CD4-positive, alpha-beta T cell treated with Interleukin-4 for 1 hour (primary cell): ENCODE results near the gene CD300LG.
"Not testable (repeated sequence)": the region's sequence is repeated elsewhere in the genome, so short reads cannot be mapped to it uniquely, and the experiment has no call there.

Experiments used
- DNase-seq, 2 donors: peaks; one replicate each; pipeline ENCODE4 v3.0.0-alpha.2; 2020 to 2022

The CD300LG gene

DNA sequence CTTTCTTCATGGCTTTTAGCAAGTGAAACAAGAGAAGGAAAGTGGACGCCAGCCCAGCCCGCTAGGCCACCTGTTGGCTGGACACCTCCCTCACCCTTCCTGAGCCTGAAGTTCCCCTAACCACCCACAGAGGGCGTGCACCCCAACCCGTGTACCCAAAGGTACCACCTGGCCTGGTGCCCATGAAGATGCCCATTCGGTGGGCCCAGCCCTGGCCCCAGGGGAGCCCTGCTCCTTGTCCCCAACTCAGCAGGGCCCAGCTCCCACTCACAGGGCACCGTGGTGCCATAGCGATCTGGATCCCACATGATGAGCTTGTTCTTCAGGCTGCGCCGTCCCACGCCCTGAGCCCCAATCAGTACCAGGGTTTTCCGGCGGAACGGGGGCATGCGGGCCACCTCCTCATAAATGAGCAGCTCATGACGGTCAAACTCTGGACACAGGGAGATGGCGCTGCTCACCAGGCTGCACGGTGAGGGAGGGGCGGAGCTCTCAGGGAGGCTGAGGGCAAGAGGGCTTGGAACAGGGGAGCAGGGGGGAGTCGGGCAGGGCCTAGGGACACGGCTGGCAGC is 33.5 kb downstream of the CD300LG start:
- DNase-seq = peak; percentile 33 to 50

DNA sequence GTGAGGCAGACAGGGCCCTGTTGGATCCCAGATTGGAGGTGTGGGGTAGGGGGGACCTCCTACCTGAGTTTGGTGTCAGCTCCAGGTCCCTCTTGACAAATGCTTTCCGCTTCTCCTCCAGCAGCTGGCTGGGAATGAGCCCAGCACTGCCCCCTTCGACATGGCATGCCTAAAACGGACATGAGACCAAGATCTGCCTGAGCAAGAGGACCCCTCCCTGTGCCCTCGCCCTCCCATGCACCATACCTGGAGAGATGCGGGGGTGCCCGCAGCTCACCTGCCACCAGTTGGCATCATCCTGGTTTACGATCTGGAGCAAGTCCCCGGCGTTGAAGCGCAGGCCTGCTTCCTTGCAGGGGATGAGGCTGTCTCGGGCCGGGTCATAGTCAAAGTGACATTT is 34.2 kb downstream of the CD300LG start:
- no peak for DNase-seq

DNA sequence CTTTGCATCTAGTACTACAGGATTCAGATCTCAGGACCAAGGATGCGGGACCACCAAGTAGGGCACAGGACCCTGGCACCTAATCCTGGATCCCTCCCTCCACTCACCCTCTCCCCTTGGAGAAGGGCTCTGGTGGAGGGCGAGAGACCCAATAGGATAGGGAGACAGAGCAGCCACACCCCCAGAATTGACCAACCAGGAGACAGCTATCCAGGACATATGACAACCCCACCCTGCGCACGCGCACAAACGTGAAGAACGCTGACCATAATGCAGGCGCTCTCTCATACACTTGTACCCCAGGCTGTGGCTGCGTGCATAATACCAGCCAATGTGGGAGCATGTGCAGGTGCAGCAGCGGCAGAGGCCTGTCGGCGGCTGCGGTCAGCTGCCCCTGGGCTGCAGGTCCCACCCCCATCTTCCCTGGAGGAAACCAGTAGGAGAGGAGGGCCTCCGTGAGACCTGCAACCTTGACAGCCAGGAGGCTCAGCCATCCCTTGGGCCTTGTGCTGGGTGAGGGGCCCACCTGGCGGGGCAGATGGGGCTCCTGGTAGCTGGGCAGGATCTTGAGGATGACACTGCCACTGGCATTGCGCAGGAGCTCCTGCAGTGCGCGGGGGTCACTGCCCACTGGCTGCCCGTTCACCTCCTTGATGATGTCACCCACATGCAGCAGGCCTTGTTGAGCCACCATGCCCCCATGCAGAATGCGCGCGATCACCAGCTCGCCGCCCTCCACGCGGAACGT is 35.0 kb downstream of the CD300LG start:
- no peak for DNase-seq

DNA sequence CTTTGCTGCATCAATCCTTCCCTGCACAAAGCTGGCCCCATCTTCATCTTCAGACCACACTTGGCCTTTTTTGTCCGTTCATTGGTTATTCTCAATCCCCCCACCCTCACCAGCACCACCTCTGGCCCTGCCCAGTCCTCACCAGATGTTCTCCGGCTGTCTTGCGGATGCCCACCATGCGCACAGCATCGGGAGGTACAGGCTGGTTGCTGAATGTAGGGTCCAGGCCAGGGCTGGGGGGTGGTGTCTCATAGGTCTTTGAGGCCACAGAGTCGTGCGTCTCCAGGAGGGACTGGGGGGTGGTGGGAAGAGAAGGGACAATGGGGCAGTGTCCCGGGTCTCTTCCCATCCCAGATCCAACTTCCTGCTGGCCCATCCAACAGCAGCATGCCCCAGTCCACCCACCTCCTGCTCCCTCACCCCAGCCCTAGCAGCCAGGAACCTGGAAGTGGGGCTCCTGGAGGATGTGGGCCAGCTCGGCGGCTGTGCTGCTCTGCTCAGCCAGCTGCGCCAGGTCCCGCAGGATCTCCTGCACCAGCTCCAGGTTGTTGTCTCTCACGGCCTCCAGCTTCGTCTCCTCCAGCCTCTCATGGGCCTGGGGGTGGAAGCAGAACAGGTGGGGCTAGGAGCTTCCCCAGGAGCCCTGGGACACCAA is 35.9 kb downstream of the CD300LG start:
- DNase-seq = no peak

DNA sequence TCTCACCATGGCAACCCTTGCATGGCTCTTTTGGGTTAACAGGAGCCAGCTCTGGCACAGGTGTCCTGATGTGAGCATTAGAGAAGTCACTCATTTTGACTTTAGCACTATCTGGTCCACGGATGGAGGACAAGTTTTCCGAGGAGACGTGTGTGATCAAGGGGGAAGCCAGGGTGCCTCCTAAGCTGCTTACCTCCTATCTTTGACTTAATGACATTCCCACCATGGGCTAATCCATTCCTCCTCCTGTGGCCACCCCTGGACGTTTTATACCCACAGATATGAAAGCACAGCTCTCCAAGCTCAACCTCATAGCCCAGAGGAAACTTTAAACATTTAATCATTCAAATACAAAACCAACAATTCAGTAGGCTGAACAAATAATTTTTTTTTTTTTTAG is 41.6 kb downstream of the CD300LG start:
- DNase-seq = no peak

DNA sequence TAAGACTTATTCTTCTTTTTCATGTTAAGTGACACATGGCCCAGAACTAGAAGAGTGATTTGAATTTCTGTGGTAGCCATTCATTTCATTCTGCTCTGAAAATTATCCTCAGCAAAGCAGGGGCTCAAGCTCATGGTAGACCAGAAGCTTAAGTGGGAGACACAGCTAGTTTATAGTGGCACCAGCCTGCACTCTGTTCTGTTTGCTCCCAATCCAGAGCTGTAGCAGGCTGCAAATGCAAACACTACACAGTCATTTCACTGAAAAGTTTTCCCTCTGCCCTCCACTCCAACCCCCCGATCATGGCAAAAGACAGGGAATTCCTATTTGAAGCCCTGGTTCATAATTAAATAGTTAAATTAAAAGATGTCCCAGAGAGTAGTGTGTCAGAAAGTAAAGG is 43.3 kb downstream of the CD300LG start:
- DNase-seq = no peak

DNA sequence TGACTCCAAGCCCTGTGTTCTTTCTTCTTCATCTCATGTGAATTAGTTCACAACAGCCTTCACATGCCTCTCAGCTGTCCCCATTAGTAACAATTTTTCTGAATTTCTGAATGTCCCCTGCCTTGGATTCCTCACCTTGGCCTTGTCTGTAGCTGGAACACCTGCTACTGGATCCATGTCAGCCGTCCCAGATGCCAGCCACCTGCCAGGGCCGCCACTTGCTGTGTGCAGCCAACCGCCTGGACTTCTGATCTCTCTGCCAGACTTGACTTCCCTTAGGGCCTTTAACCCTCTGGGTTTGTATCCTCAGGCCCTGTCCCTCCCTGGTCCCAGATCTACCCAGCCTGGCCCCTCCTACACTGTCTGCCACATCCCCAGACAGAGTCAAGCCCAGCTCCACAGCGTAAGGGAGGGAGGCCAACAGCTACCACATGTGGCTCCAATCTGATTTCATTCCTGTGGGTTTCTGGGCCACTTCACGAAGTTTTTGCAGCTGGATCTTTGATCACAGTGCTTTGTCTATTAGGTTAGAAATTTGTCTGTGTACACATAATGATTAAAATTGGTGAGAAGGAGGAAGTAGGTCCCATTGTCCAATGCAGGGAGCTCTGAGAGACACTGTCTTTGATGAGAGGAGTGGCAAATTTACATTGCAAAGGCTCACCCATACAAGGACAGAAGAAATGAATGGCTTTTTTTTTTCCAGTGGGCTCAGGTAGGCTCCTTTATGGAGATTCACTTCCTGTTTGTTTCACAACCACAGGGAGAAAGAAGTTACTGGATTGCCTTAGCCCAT is 45.1 kb downstream of the CD300LG start:
- DNase-seq = no peak

DNA sequence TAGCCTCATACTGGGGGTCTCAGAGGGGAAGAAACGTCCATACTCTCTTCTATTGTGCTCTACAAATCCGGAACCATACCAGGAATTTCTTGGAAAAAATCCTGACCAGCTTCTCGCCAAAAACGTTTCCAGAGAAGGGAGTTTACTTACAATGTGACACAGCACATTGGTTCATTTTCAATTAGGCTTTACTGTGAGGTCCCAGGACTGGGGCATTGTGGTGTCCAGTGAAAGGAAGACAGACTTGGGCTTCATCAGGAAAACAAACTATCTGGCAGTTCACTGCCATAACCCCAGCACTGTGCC is 45.6 kb downstream of the CD300LG start:
- DNase-seq = no peak

DNA sequence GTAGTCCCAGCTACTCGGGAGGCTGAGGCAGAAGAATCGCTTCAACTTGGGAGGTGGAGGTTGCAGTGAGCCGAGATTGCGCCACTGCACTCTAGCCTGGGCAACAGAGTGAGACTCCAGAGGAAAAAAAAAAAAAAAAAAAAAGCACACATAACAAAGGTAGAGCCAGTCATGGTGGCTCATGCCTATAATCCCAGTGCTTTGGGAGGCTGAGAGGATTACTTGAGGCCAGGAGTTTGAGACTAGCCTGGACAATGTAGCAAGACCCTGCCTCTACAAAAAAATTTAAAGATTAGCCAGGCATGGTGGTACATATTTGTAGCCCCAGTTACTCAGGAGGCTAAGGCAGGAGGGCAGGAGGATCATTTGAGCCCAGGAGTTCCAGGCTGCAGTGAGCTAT is 47.5 kb downstream of the CD300LG start:
- not testable (repeated sequence) for DNase-seq

DNA sequence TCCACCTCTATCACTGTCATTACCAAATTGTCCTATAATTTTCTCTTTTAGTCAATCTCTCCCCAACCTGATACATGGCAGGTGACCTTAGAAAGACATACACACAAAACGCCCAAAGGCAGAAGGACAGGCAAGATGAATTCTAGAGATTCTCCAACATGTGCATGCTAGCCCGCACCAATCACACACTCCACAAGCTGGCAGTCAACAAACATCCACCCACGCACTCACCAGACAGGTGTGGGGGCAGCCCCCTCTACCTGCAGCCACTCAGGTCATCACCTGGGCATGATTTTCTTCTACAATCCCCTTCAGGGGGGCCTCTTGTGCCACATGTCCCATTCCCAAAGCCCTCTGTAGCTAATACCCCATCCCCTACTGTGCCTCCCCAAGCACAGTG is 50.9 kb downstream of the CD300LG start:
- no peak for DNase-seq

DNA sequence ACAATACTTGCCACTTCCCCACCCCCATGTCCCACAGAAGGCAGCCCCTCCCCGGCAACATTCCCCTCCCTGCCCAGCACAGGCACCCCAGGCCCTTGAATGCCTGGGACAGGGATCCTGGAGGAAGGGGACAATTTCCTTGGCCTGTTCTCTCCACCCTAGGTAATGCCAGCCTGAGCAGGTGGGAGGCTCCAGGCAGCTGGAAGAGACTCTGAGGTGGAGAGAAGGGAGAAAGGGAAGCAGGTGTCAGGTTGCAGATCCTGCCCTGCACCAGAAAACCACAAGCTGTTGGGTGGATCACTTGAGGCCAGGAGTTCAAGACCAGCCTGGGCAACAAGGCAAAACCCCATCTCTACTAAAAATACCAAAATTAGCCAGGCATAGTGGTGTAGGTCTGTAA is 51.5 kb downstream of the CD300LG start:
- no peak for DNase-seq

DNA sequence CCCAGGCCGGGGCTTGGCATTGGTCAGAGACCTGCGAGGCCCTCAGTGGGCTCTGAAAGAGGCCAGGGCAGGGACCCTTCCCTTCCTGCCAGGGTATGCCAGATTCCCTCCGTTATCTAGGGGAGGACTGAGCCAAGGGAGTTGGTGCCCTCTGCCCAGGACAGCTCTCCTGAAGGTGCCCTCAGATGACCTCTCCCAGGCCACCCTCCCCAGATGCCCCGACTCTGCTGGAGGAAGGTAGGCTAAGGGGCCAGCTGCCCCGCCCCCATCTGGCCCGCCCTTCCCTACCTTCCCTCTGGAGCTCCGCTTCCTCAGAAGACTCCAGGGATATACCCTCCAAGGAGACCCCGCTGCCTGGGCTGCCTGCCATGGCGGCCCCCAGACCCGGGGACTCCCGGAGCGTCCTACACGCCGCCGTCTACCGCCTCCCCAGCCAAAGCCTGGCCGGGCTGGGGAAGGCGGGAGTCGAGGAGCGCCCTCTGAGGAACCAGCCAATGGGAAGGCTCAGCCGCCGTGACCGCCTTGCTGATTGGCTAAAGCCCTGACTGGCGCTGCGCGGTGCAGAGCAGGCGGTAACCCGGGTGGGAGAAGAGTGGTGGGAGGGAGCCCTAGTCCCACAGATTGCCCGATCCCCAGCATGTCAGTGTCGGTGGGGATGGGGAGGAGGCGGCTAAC is 53.3 kb downstream of the CD300LG start:
- peak; percentile 85 to 86 for DNase-seq

DNA sequence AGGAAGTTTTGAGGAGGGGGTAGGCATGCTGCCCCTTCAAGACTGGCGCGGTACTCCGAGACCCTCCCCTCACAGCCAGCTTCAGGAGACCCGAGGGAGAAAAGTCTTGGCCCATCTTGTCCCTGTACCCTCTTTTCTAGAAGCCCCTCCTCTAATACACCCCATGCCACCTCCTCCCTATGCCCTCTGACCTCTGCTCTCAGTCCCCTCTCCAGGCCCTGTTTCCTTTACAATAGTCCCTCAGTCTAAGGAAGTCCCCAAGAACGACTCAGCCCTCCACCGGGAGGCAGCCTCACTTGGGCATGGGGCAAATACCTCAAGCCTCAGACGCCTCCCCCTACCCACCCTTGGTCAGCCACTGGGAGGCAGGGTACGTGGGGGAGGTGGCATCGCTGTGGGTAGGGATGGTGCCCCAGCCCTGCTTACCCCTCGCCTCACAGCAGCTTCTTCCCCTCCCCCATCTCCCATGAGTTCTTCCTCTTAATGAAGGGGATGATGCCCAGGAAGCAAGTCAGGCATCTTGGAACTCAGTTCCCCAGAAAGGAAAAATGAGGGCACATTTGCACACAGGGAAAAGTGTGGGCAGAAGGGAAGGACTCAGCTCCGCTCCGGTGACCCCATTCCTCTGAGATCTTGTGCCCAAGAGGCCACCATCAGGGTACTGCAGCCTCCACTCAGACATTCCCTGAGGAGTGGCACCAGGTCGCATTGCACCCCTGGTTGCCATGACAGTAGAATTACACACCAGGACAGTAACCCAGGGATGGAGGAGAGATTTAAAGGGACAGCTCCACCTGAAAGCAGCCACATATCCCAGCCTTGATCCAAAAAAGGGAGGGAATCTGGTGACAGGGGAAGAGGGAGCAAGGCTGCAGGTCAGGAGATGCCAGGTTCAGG is 54.1 kb downstream of the CD300LG start:
- no peak for DNase-seq

DNA sequence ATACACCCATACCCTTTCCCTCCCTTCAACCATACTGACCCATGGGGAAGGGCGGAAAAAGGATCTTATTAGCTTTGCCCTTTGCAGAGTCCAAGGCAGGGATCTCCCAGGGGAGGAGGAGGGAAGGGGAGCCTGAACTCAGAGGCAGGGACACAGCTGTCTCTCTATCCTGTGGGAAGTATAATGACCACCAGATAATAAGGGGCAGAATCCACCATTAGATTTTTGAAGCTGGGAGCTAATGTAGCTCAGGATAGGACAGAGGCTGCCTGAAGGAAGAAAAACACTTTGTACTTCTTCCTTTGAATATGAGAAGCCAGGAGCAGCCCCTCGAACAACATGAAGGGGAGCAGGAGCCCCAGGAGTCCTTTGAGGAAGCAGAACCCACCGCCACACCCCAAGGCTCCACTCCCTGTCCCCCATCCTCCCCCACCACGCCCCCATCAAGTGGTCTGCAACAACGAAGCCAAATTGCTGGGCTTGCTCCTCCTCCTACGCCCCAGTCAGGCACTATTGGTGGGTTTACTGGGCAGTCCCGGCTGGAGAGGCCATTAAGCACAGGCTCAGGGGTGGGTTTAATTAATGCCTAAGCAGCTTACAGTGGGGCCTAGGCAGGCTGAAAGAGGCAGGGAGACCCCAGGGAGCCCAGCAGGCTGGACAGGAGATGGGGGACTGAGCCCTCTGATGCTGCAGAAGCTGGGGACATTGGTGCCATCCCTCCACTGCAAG is 55.0 kb downstream of the CD300LG start:
- DNase-seq = no peak

DNA sequence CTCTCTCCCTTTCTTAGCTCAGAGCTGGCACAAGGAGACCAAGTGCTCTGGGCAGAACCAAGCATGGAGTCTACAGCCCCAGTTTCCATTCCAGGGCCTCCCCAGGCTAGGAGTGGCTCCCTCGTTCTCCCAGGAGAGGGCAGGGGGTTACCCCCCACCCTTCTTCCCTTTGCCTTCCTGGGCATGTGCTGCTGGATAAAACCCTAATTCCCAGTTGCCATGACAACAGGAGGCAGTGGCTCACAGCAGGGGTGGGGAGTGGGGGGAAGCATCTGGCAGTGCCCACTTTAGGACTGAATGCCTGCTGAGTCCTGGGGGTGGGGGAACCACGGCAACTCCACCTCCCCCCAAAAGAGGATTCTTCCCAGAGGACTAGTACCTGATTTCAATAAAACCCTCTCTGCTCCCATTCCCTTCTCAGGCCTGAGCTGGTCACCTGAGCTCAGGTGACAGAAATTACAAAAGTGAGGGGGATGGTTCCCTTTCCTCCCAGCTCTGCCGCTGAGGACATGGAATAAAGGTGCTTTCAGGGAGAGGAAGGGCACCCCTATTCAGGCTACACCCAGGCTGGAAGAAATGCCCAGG is 58.5 kb downstream of the CD300LG start:
- no peak for DNase-seq

DNA sequence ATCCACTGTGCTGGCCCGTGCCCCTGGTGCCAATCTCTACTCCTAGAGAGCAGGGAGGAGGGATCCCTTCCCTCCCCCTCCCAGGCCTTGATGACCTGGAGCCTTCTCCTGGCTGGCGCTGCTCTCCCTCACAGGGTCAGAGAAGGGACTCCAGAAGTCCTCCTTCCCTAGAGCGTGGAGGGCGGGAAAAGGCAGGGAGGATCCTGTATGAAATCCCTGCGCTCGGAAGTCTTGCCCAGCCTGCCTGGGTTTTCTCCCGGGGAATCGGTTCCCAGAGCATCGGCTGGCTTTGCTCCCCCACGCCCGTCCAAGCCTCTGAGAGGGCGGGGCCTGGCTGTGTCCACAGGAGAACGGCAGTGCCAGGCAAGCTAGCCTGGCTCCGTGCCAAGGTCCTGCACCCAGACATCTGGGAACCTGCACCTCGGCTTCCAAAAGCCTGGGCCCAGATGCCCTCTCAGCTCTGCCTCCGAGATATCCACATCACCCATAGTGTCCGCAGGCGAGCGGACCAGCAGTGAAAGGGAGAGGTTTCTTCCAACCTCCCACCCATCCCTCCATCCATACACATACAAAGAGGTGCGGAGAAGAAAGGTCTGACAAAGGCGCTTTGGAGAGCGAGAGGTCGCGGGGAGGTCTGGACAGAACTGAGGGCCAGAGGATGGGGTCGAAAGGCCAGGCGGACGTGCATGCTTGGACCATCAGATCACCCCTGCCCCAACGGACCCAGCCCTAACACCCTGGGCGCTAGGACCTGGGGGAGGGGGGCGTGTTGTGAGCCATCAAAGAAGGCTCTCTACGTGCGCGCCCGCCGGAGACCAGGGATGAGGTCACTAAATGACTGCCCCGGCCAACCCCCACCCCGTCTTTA is 59.2 kb downstream of the CD300LG start:
- DNase-seq = peak; percentile 45 to 49

DNA sequence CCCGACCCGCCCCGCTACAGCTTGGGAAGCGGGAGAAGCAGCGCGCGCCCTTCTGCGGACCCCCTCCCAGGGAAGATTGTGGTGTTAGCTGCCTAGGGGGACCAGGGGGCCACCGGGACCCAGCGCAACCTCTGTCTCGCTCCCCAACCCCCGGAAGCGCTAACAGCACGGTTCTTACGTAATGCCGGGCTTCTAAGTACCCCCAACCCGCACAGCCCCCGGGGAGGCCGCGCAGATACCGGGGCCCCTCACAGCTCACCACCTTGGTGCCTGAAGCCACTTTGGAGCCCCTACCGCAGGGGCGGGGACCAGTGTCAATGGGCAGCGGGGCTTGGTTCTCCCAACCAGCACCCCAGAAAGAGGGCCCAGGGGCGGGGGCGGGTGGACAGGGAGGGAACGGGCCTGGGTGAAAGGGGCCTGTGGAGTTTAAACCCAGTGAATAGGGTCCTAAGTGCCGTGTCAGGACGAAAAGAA is 60.0 kb downstream of the CD300LG start:
- peak in 1 of 2 donors; percentile 22 for DNase-seq

DNA sequence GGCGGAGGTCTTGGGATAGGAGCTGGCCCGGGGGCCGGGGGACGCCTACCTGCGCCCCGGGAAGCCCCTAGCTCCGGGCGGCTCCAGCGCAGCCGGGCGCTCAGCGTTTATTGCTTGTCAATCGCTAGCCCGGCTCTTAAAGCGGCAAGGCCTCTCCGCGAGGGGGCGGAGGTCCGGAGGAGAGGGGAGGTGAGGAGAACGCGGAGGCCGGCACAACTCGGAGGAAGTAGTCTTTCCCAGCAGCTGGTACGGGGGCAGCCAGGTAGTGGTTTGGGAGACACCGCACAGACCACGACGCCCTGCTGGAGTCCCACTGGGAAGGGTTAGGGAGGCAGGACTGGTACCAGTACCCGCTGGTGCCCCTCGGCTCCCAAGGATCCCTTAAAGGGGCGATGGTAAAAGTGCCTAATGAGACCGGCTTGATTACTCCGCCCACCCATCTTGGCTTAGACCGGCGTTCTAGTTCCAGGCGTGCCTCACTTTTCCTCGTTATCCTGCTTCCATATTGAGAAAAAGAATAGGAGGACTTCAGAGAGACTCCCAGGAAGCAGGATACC is 60.5 kb downstream of the CD300LG start, which contains the start of gene MPP2:
Gene MPP2 (minus strand): TSS at position 112 of the 557 bp plus-strand sequence. CDS start 3,076 bp downstream, outside the sequence.
- DNase-seq = peak; percentile 60 to 63
